NCI-H146 treated with DMSO at 0.1 percent for 48 hours (cell line): ENCODE data around the gene STK39.
A peak's percentile ranks its signal among the peaks of the same experiment; 100 is the strongest.

Source experiments
- DNase-seq: peaks from one replicate; lab custom pipeline; 2025; ENCODE audit not compliant: unreplicated experiment; lab: John Stamatoyannopoulos, UW

Gene STK39

DNA sequence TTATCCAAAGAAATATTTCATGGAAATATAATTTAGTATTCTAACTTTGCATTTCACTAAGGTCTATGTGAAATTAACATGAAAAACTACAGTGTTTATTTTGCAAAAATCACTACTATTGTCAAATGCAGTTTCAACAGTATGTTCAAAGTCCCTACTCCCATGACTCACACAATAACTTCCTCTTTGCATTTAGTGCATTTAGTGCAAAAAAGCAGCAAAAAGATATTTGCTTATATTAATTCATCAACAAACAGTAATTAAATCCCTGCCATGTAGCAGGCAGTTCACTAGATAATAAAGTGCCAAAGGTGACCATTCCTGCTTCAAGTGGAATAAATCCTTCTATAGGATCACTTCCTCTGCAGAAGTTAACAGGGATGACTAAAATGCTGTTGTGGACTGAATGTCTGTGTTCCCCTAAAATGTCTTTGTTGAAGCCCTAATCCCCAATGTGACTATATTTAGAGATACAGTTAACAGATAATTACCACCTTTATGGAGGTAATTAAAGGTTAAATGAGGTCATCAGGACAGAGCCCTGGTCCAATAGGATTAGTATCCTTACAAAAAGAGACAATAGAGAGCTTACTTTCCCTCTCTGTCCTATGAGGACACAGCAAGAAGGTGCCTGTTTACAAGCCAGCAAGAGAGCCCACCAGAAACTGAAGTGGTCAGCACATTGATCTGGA is 61.7 kb downstream of the STK39 start:
- peak; percentile 77 for DNase-seq

DNA sequence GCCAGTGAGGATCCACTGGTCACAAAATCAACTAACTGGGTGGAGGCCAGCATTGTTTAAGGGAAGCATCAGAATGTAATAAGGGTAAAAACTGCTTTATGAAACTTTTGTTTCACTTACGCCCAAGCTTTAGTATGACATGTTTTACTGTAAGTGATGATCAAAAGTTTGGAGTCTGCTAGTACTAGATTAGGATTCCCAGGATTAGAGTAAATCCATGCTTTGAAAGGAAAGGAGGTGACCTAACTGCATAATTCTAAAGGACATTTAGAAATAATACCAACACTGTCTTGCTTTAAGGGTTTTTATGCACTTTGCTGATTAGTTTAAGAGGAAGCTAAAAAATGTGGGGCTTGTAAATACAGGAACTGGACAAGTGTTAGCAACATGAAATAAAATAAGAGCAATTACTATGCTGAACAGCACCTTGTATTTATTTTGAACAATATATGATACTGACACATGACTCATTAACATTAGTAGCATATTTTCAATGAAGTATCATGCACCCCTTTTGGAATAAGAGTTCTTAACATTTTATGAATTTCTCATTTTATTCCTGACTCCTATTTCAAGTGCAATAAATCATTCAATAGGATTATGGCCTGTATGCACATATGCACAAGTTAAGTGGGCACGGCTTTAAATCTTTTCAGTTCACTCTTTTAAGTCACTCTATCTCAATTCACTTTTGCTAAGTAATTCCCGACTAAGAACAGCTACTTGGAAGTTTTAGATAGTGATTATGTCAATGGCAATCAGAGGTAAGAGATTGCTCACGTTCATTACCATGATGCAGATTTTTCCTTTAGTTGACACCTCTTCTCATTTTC is 62.5 kb downstream of the STK39 start:
- DNase-seq, result no peak

DNA sequence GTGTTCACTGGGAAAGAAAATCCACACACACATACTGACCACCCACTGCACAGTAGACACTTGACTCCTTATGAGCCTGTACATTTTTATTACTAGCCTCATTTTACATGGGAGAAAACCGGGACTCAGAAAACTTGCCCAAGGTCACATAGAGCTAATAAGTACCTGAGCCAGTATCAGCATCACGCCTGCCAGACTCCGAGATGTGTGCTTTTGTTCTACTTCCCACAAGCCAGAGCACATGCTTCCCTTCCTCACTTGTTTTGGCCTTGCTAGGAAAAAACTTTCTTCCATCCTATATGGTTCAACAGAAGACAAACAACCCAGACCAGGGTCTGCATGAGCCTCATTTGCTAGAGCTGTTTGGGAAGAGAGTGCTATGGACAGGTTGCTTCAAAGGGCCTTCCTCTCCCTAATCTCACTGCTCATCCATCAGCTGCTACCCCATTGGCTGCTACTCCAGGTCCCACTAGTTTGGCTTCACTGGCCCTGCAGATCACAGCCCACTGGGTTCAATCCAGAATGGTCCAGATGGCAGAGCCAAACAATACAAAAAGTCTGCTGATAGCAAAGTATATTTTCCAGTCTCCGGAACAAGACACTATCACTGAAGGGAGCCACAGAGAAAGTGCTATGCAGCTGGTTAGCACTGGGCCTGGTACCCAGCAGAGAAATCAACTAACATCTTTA is 63.9 kb downstream of the STK39 start:
- no peak for DNase-seq

DNA sequence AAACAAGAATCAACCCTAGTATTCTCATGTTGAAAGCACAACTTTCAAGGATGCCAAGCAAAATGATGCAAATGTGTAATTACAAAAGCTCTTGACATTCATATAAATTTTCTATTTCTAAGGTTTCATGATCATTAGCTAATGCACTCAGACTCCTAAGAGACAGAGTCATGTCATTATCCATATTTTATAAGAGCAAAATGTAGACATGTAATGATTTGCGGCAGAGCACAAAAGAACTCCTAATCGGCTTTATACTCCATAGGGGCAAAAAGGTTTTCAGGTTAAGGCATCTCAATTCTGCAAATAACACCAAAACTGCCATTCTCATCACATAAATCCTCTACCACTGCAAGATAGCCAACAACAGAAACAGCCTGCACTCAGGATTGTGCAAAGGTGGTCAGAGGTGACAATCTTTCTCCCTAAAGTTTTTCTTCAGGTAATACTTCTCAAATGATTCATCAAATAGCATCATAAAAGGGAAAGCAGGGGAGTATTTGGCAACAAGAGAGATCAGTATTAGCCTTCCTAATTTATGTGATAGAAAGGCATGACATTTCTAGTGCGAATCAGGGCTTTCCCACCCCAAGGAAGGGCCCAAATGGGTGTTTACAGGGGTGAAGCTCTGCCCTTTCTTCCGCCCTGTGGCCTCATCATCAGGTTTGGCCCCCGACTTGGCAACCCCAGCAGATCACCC is 64.7 kb downstream of the STK39 start:
- DNase-seq, result no peak

DNA sequence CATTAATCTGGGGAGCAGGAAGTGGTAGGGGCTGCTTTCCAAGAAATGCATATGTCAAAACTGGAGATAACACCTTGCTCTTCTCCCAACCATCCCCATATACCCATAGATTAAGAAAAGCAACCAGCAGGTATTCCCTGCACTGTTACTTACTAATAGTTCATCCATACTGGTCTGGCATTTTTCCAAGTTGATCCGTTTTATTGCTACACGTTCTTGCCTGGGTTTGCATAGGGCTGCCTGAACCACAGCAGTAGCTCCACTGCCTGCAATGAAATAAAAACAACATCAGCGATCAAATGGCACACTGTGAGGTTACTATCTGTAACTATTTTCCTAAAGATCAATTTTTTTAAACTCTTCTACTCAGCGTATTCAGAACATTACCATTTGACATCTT is 65.6 kb downstream of the STK39 start:
- DNase-seq, result peak; percentile 45

DNA sequence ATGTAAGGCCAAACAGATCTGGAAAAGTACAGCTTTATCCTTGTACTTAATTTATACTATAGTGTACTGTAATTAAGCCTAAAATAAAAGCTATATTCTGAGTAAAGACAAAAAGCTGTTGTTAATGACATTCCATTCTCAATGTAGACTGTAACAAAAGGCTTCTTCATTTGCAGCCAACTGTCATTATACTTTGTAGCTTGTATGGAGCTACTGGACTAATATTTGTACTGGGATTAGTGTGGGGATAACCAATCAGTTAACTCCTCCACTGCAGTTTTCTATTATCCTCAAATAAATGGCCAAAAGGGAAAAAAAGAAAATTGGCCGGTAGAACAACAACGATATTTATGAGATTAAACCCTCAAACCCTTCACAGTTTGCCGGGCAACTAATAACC is 66.5 kb downstream of the STK39 start:
- peak; percentile 81 for DNase-seq

DNA sequence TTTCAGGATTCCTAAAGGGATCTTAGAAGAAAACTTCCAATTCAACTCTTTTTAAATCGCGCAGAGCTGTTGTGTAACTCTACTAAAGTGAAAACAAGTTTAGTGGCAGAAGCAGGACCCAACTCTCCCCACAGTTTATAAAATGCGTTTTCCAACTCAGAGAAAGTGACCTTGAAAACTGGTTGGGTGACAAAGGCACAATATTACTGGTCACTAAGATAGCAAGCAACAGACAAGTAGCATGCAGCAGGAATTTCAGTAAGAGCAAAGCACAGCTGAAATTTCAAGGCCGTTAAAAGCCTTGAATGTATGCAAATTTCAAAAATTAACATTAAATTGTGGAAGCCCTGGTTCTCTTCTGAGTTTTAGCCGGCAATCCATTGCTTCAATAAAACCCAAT is 66.9 kb downstream of the STK39 start:
- peak; percentile 65 for DNase-seq

DNA sequence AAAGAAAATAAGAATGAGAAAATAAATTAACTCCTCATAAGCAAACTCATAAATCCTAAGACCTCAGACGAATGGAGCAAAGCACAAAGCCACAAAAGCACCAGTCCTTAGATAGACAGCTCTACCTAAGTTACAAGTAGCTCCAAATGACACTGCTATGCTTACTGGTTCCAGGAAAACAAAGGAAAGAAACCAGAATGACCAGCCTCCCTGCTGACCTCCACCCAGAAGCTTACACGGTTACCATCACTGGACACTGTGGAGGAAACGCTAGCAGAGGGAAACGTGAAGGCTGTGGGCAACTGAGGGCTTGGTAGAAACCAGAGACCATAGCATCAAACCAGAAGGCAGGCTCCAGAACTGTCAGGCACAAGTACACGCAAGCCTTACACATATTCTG is 67.8 kb downstream of the STK39 start:
- DNase-seq, result peak; percentile 10

DNA sequence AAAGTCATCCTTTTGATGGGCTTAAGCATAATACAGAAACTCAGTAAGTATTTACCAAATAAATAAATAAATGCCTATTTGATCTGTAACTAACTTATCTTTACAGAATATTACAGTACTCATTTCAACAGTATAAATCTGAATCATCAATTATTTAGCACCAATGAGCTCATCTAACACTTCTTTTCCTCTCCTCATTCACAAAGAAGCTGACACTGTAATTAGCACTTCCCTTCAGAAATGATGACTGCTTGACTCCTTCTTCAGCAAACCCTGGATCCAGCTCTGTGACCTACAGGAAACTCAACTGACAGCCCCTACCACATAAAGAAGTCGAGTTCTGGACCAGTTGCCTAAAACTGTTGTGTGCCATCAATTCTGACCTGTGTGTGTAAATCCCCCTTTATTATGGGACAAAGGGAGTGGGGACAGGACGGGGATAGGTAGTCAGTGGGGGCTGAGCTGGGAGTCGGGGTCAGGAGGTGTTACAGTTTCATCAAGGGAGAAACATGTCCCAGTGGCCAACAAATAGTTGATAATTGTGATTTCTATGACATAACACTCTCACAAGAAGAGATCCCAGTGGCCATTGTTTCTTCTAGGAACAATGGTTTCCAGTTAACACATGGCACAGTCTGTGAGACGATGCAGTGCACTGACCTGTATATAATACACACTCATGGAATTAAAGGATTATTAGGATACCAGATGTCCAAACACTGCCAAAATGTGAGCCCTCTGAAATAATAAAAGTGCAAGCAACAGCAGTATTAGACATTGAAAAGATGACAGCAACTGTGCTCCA is 68.7 kb downstream of the STK39 start:
- DNase-seq, result peak; percentile 2

DNA sequence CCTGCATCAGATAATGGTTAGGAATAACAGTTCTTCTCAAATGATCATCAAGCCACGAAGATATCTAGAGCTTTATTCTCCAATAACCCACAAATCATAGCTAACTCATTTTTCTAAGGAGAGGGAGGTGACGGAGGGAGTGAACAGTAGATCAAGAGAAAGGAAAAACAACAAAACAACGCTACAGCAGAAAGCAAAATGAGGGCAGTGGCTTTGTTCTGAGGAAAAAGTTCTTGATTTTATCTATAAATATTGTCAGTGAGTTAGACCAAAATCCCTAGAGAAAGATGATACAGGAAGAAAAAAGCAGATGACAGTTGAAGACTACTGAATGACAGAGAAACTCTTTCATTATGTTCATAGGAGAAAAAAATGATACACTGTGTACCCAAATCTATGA is 71.0 kb downstream of the STK39 start:
- no peak for DNase-seq

DNA sequence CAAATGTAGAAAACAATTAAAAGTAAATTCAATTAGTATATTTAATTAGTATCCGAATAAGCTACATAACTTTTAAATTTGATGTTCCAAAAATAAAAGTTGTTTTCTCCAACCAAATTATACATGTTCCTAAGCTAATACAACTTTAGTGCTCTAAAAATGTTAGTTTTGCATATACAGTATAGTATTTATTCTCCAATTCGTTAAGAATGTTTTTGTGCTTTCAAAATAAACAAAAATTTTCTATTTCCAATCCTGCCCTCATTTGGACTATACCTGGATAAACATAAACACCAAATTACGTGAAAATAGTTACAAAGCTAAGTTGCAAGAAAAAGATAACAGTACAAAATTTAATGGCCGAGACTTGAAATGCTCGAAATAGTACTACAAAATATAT is 71.9 kb downstream of the STK39 start:
- no peak for DNase-seq

DNA sequence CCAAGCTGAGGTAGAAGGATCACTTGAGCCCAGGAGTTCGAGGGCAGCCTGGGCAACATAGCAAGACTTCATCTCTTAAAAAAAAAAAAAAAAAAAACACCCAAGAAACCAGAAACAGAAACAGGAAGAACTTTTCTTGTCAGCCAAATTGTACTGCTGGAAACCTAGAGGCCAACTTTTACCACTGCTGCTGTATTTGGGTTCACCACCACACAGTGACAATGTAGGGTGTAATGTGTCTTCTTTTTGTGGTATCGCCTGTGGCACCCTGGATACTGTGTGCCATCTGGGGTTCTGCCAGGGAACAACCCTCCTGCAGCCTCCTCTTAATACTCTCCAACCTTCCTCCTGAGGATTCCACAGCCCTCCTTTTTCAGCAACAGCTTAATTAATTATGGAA is 72.6 kb downstream of the STK39 start:
- DNase-seq, result no peak

DNA sequence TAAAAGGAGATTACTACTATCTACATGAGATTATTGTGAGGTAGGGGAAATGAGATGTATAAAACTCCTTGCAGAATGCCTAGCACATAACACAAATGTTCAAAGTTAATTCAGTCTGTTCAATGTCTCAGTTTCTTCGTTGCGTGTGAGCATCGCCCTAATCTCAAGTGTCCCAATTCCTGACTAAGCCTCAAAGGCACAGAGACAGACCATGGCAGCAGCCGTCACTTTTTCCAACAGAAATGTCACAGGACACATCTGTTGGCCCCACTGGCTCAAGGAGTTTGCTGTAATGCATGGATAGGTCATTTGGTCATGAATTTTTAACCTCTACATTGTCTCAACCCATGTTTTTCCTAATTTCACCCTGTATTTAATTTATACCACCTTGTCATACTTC is 75.3 kb downstream of the STK39 start:
- no peak for DNase-seq

DNA sequence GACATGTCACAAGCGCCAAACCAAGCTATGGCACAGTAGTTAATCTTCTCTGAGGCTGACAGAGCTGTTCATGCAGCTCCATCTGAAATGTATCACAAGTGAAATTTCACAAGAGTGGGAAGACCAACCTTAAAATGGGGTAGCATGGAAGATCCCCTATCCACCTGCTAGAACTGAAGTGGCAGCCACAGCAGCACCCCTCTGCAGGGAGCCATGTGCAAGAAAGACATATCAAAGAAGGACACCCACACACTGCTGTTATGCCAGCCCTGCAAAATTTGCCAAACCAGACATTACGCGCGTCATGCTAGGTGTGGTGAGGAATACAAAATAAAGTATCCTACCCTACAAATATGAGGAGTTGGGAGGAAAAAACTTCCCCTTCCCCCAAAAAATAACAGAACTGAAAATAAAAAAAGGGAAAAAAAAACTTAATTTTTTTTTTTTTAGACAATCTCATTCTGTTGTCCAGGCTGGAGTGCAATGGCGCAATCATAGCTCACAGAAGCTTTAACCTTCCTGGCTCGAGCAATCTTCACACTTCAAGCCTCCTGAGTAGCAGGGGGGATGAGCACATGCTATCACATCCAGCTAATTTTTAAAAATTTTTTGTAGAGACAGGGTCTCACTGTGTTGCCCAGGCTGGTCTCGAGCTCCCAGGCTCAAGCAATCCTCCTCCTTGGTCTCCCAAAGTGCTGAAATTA is 76.2 kb downstream of the STK39 start:
- DNase-seq, result no peak

DNA sequence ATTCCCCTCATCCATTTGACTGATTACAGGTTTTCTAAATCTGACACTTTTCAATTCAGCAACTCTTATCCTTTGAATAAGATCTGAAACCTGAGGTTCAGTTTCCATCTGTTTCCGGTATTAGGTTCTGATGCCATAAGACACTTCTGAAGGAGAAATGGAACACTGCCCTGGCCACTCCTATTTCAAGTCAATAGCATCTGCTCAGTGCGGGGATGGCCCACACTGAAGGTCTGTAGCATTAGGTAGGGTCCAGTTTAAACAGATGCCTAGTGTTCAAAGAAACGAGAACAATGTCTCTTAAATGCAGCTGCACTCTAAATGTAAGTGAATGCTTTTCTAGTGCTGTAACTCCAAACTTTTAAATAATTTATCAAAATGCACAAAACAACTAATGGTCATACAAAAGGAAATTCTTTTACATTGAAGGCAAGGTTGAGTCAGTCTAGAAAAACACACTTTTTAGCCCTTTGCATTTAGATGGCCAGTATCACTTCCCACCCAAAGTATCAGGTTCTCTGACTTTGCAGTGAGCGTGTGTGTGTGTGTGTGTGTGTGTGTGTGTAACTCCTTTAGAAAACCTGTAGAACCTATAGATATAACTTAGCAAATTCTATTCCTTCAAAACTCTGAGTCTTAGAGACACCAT is 78.2 kb downstream of the STK39 start:
- no peak for DNase-seq

DNA sequence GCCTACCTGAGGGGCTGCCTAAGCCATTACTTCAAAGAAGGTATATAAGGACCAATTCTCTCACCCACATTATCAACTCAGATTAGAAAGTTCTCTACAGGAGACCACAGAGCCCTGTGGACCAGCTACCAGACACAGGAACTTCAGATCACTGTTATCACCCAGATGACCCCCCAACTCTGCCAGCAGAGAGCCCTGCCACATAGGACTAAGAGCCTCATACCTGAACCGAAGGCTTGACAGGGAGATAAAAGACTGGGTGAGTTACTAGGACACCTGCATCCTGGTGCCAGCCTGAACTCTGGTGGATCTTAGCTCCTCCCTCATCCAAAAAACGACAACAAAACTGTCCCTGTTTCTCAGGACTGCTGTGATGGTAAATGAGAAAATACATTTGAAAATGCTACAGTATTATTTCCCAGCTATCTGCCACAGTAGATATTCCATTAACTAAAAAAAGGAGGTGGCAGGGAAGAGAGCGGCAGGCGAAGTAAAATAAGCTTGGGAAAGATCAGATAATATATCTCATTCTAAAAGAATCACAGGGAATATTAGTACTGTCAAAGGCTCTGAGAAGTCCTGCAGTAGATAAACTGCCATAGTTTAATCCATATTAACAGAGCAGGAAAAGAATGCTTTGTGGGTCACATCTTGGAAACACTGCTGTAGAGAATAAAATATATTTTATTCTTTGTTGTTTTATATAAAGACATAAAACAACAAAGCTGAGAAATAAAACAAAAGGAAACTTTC is 79.7 kb downstream of the STK39 start:
- DNase-seq, result no peak

DNA sequence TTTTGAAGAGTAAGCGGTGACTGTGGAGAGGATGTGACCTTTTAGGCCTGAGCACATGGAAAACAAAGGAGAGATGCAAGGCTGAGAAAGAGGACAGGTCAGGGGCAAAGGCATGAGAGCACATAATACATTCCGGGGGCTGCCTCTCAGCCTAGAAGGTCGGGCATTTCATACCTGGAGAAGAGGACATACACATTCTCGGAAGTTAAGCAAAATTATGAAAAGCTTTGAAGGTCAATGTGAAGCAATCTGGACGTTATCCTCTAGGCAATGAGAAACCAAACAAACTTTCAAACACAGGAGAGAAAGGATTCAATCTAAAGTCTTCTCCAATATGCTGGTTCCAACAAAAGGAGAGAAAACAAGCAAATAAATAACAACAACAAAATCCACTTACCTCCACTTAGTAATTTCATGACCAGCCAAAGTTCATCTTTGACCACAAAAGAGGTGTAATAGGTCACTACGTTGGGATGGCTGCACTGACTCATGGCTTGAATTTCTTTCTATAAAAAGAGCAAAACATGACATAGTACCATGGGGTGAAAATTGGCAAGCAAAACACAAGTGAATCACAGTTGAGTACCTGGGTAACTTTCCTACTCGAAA is 80.4 kb downstream of the STK39 start:
- DNase-seq, result no peak
